Endodermal cell (in vitro differentiated cells): Measurements from ENCODE around the gene FARP1. TPM values are rescaled to one million over a fixed set of nuclear protein-coding genes. Genes with fewer than 3 reads are reported as not detected.

Source experiments
- DNase-seq: peaks from one replicate; pipeline ENCODE4 v3.0.0-alpha.2; 2017
- H3K27ac ChIP-seq: 2 replicates; pipeline ENCODE4 v1.5.1; 2013; ENCODE audit warnings: mild to moderate bottlenecking, low read depth, low read length, moderate library complexity
- H3K27me3 ChIP-seq: 2 replicates; pipeline ENCODE4 v1.6.1; 2013; ENCODE audit warnings: mild to moderate bottlenecking, low read length, moderate library complexity; ENCODE audit not compliant: insufficient read depth, control insufficient read depth, poor library complexity, severe bottlenecking
- H3K36me3 ChIP-seq: 2 replicates; pipeline ENCODE4 v1.7.0; 2013; ENCODE audit warnings: mild to moderate bottlenecking, low read length, moderate library complexity; ENCODE audit not compliant: control insufficient read depth, insufficient read depth
- H3K4me1 ChIP-seq: one replicate; pipeline ENCODE4 v1.7.0; 2013; ENCODE audit warnings: low read length; ENCODE audit not compliant: control insufficient read depth, insufficient read depth
- H3K4me3 ChIP-seq: 2 replicates; pipeline ENCODE4 v1.5.1; 2013; ENCODE audit warnings: mild to moderate bottlenecking, low read length, moderate library complexity
- H3K9ac ChIP-seq: 2 replicates; pipeline ENCODE4 v1.6.1; 2013; ENCODE audit warnings: mild to moderate bottlenecking, low read length, moderate library complexity; ENCODE audit not compliant: poor library complexity, severe bottlenecking; ENCODE audit errors: extremely low read depth
- H3K9me3 ChIP-seq: 2 replicates; pipeline ENCODE4 v1.6.1; 2013; ENCODE audit warnings: mild to moderate bottlenecking, low read length, moderate library complexity; ENCODE audit not compliant: control insufficient read depth
- H3K27ac Mint-ChIP-seq: 2 replicates; pipeline ENCODE4 v1.8.0; 2020; ENCODE audit warnings: mixed read lengths
- H3K27me3 Mint-ChIP-seq: 2 replicates; pipeline ENCODE4 v1.8.0; 2021; ENCODE audit warnings: mild to moderate bottlenecking, mixed read lengths; ENCODE audit not compliant: insufficient read depth
- H3K36me3 Mint-ChIP-seq: 2 replicates; pipeline ENCODE4 v1.8.0; 2020; ENCODE audit warnings: low read depth, mixed read lengths
- H3K4me1 Mint-ChIP-seq: 2 replicates; pipeline ENCODE4 v1.8.0; 2020; ENCODE audit warnings: mixed read lengths
- H3K4me3 Mint-ChIP-seq: 2 replicates; pipeline ENCODE4 v1.8.0; 2020; ENCODE audit warnings: mild to moderate bottlenecking, moderate library complexity, mixed read lengths
- H3K9me3 Mint-ChIP-seq: 2 replicates; pipeline ENCODE4 v1.8.0; 2020; ENCODE audit warnings: mild to moderate bottlenecking, mixed read lengths
- CTCF ChIP-seq: fragments of 200-600 bp; sonication (generic); conservative IDR thresholded peaks from 2 replicates; pipeline ENCODE4 v1.5.0; 2021; ENCODE audit warnings: antibody characterized with exemption, mild to moderate bottlenecking
- WGBS, 2 experiments: methylation state at CpG; one replicate each; pipeline versions ENCODE4 v1.1.5 to v1.1.7; 2013; ENCODE audit warnings: missing lambda C conversion rate in 2 of 2, mixed read lengths in 1 of 2; ENCODE audit not compliant: insufficient coverage in 1 of 2, insufficient read length in 1 of 2; 5-methylcytosine and 5-hydroxymethylcytosine counted together
- total RNA-seq, 2 donors: library from RNA; stranded (reverse); fragmentation: NEBNext Ultra II Directional in 1 of 2; extraction: Animal tissue kit (Norgen Biotek cat#: 25700) in 1 of 2; gene quantifications; 2 replicates in 1 of 2; 3 replicates in 1 of 2; pipeline ENCODE4 v1.2.1, GENCODE V29; 2021

The FARP1 gene
- total RNA-seq, 2 donors from 2014 or later = 237 to 319 TPM

- Histone ChIP-seq H3K27me3 (no peaks in the 10 kb centered on the region), H3K4me1 (no peaks in the 10 kb centered on the region), H3K4me3 (no peak overlapping the region), H3K27ac (no peak overlapping the region), H3K9me3 (no peaks in the 10 kb centered on the region), H3K36me3 (peaks cover 79% of the 10 kb centered on the region), H3K9ac (no peak overlapping the region)
- Mint-ChIP-seq H3K27ac (peak overlapping the region; percentile 63), H3K27me3 (no peaks in the 10 kb centered on the region), H3K4me3 (no peak overlapping the region), H3K36me3 (peaks cover 70% of the 10 kb centered on the region), H3K4me1 (no peaks in the 10 kb centered on the region), H3K9me3 (no peaks in the 10 kb centered on the region)
- 93 to 96% methylated on average over 11 to 12 of the region's 12 CpGs for WGBS, 2 experiments
- DNase-seq = no peak
- TF ChIP-seq CTCF = no peak
These were observed 293.5 kb downstream of the FARP1 start for GRCh38 chr13:98436233-98436910.

- no peaks in the 10 kb centered on the region for H3K27me3 Mint-ChIP-seq
- no peaks in the 10 kb centered on the region for H3K9me3 Mint-ChIP-seq
- Histone ChIP-seq H3K27ac (no peak overlapping the region), H3K9me3 (no peaks in the 10 kb centered on the region), H3K27me3 (no peaks in the 10 kb centered on the region), H3K4me1 (no peaks in the 10 kb centered on the region), H3K36me3 (peaks cover 83% of the 10 kb centered on the region), H3K9ac (no peak overlapping the region), H3K4me3 (no peak overlapping the region)
- H3K27ac Mint-ChIP-seq = no peak overlapping the region
- no peak for DNase-seq
- H3K36me3 Mint-ChIP-seq = peaks cover 73% of the 10 kb centered on the region
- H3K4me1 Mint-ChIP-seq = no peaks in the 10 kb centered on the region
- H3K4me3 Mint-ChIP-seq = no peak overlapping the region
- 92 to 94% methylated on average over 21 to 27 of the region's 27 CpGs for WGBS, 2 experiments
- no peak for TF ChIP-seq CTCF
These were observed 295.6 kb downstream of the FARP1 start for GRCh38 chr13:98438246-98439125.

GRCh38 chr13:98439126-98439828 is 296.4 kb downstream of the FARP1 start:
- WGBS, 2 experiments = 94 to 96% methylated on average over 17 to 32 of the region's 32 CpGs
- no peaks in the 10 kb centered on the region for H3K27me3 ChIP-seq

More at GRCh38 chr13:98439126-98439828, 296.4 kb downstream of the FARP1 start:
- no peak overlapping the region for H3K4me3 ChIP-seq
- Mint-ChIP-seq H3K9me3 (no peaks in the 10 kb centered on the region), H3K4me1 (no peaks in the 10 kb centered on the region), H3K4me3 (no peak overlapping the region), H3K36me3 (peaks cover 71% of the 10 kb centered on the region), H3K27me3 (no peaks in the 10 kb centered on the region), H3K27ac (no peak overlapping the region)
- no peaks in the 10 kb centered on the region for H3K9me3 ChIP-seq
- H3K9ac ChIP-seq = no peak overlapping the region
- no peaks in the 10 kb centered on the region for H3K4me1 ChIP-seq
- TF ChIP-seq CTCF = no peak
- H3K36me3 ChIP-seq = peaks cover 83% of the 10 kb centered on the region
- no peak for DNase-seq
- no peak overlapping the region for H3K27ac ChIP-seq
